ENCODE data around the gene FILIP1L.

The FILIP1L gene

GRCh38 chr3:99868311-99868646, 246.0 kb downstream of the FILIP1L start:
- TF ChIP-seq, protein P1, sequence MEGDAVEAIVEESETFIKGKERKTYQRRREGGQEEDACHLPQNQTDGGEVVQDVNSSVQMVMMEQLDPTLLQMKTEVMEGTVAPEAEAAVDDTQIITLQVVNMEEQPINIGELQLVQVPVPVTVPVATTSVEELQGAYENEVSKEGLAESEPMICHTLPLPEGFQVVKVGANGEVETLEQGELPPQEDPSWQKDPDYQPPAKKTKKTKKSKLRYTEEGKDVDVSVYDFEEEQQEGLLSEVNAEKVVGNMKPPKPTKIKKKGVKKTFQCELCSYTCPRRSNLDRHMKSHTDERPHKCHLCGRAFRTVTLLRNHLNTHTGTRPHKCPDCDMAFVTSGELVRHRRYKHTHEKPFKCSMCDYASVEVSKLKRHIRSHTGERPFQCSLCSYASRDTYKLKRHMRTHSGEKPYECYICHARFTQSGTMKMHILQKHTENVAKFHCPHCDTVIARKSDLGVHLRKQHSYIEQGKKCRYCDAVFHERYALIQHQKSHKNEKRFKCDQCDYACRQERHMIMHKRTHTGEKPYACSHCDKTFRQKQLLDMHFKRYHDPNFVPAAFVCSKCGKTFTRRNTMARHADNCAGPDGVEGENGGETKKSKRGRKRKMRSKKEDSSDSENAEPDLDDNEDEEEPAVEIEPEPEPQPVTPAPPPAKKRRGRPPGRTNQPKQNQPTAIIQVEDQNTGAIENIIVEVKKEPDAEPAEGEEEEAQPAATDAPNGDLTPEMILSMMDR (IDR thresholded peaks at IDR 0.05; ENCODE audit: low read depth, low read length), result no peak
- no peak overlapping the region for H3K4me3 ChIP-seq (ENCODE audit: low read depth, low read length)

DNA sequence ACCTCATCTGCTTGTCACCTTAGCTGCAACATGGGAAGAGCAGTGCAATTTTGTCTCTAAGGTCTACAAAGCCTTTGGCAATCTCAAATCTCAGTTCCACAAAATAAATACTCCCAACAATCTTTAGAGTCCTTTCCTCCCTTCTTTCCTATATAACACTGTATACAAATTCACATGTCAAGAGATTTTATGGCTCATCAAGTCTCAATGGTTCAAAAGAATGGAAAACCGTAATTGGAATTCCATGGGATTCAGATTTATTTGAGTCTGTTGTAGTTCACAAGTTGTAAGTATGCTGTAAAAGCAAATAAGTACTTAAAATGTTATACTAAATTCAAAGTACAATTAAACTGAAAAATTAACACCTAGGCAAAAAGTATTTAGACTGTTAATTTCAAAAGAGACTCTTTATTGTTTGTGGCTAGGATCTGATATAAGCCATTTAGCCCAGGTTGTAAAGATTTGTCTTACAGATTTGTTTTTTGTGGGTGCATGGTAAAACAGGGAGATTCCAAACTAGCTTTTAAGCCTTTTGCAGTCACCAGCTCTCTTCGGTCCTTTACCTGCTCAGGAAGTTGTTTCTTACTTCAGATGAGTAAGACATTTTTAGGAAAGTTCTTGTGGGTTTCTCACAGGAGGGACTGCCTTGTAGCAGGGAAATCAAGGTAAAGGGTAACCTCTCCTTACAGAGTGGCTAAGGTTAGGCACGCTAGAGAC, 246.5 kb downstream of the FILIP1L start:
- TF ChIP-seq, protein P1 (IDR thresholded peaks at IDR 0.05; ENCODE audit: low read depth, low read length), result no peak
- H3K4me3 ChIP-seq (ENCODE audit: low read depth, low read length), result no peak overlapping the region

DNA sequence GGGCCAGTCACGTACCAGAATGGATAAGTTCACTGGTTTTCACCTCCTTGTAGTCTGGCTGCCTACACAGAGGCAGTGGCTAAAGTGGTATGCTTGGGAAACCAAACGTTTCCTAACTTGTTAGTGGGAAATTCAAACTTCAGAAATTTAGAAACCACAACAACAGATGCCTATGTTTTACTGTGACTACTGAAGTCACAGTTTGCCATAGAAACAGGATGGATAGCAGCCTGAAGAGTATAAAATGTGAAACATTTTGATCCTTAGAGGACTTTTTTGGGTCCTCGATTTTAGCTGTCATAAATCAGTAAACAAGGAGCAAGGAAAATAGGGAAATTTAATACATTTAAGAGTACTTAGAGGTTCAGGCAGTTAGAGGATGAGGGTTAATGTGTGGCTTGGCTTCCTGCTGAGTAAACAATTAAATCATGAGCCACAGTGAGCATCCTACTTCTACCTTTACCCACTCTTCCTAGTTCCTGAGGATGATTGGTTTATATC, 248.0 kb downstream of the FILIP1L start:
- TF ChIP-seq, protein P1 (IDR thresholded peaks at IDR 0.05; ENCODE audit: low read depth, low read length), result no peak
- H3K4me3 ChIP-seq (ENCODE audit: low read depth, low read length), result no peak overlapping the region

GRCh38 chr3:99865321-99865720, 249.0 kb downstream of the FILIP1L start:
- H3K4me3 ChIP-seq (ENCODE audit: low read depth, low read length), result no peak overlapping the region
- TF ChIP-seq, protein P1 (IDR thresholded peaks at IDR 0.05; ENCODE audit: low read depth, low read length), result no peak

DNA sequence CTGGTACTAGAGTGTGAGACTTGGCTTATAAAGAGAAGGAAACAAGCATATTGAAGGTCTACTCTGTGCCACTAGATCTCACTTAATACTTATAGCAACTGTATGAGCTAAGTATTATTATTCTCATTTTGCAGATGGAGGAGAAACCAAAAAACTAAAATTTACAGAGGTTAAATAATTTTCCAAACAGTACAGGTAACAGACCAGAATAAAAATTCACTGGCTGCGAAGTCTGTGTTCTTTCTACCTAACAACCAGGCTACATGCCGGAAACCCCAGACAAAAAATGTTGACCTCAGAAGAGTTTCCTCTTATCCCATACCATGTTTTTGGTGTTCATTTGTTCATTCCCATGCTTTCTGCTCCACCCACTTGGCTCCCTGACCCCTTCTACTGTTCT, 250.0 kb downstream of the FILIP1L start:
- H3K4me3 ChIP-seq (ENCODE audit: low read depth, low read length), result no peak overlapping the region
- TF ChIP-seq, protein P1 (IDR thresholded peaks at IDR 0.05; ENCODE audit: low read depth, low read length), result no peak

GRCh38 chr3:99863588-99863987, 250.7 kb downstream of the FILIP1L start:
- TF ChIP-seq, protein P1 (IDR thresholded peaks at IDR 0.05; ENCODE audit: low read depth, low read length), result no peak
- no peak overlapping the region for H3K4me3 ChIP-seq (ENCODE audit: low read depth, low read length)

GRCh38 chr3:99863002-99863401, 251.3 kb downstream of the FILIP1L start:
- H3K4me3 ChIP-seq (ENCODE audit: low read depth, low read length), result no peak overlapping the region
- TF ChIP-seq, protein P1 (IDR thresholded peaks at IDR 0.05; ENCODE audit: low read depth, low read length), result no peak

Data from WI38 (cell line).